Osteocyte (in vitro differentiated cells): ENCODE measurements around the gene LIN54. TPM values are rescaled to one million over a fixed set of nuclear protein-coding genes. Genes with fewer than 3 reads are reported as not detected.
A peak's percentile ranks its signal among the peaks of the same experiment; 100 is the strongest.

Experiments
- DNase-seq: peaks from one replicate; pipeline ENCODE4 v3.0.0; 2021; ENCODE audit warnings: mixed read lengths; ENCODE audit not compliant: unreplicated experiment; ENCODE audit errors: extremely low spot score
- H3K27ac Mint-ChIP-seq: one replicate; pipeline ENCODE4 v1.8.0; 2021; ENCODE audit warnings: mild to moderate bottlenecking, mixed read lengths; ENCODE audit not compliant: unreplicated experiment
- H3K27me3 Mint-ChIP-seq: one replicate; pipeline ENCODE4 v1.8.0; 2021; ENCODE audit warnings: mixed read lengths; ENCODE audit not compliant: unreplicated experiment
- H3K36me3 Mint-ChIP-seq: one replicate; pipeline ENCODE4 v1.8.0; 2021; ENCODE audit warnings: mixed read lengths; ENCODE audit not compliant: unreplicated experiment
- H3K4me1 Mint-ChIP-seq: one replicate; pipeline ENCODE4 v1.8.0; 2021; ENCODE audit warnings: mixed read lengths; ENCODE audit not compliant: unreplicated experiment
- H3K4me3 Mint-ChIP-seq: one replicate; pipeline ENCODE4 v1.8.0; 2021; ENCODE audit warnings: mild to moderate bottlenecking, moderate library complexity, mixed read lengths; ENCODE audit not compliant: unreplicated experiment
- H3K9me3 Mint-ChIP-seq: one replicate; pipeline ENCODE4 v1.8.0; 2021; ENCODE audit warnings: mixed read lengths; ENCODE audit not compliant: unreplicated experiment
- CTCF ChIP-seq: fragments of 200-600 bp; sonication (generic); IDR thresholded peaks from 2 replicates; pipeline ENCODE4 v1.5.0; 2021; ENCODE audit warnings: antibody characterized with exemption, mild to moderate bottlenecking, moderate library complexity
- total RNA-seq: library from RNA; stranded (reverse); gene quantifications from 2 replicates; pipeline ENCODE4 v1.2.1, GENCODE V29; 2021

LIN54 gene
- total RNA-seq, 1 donor from 2014 or later: 12.6 TPM

GRCh38 chr4:82905205-82905604 is 105.4 kb downstream of the LIN54 start:
- no peak overlapping the region for H3K27ac Mint-ChIP-seq
- peaks cover 8% of the 10 kb centered on the region for H3K4me1 Mint-ChIP-seq
- H3K9me3 Mint-ChIP-seq: no peaks in the 10 kb centered on the region
- no peaks in the 10 kb centered on the region for H3K27me3 Mint-ChIP-seq
- H3K4me3 Mint-ChIP-seq: no peak overlapping the region
- DNase-seq: no peak
- no peak for TF ChIP-seq CTCF
- H3K36me3 Mint-ChIP-seq: peaks cover 11% of the 10 kb centered on the region

- H3K27me3 Mint-ChIP-seq: no peaks in the 10 kb centered on the region
- H3K27ac Mint-ChIP-seq: no peak overlapping the region
- no peak for DNase-seq
- H3K4me1 Mint-ChIP-seq: peaks cover 15% of the 10 kb centered on the region
- TF ChIP-seq CTCF: no peak
- H3K9me3 Mint-ChIP-seq: no peaks in the 10 kb centered on the region
- H3K4me3 Mint-ChIP-seq: no peak overlapping the region
- peaks cover 11% of the 10 kb centered on the region for H3K36me3 Mint-ChIP-seq
Measured at GRCh38 chr4:82903737-82904136, 106.9 kb downstream of the LIN54 start.

- Mint-ChIP-seq H3K4me1 (peaks cover 34% of the 10 kb centered on the region), H3K27me3 (no peaks in the 10 kb centered on the region), H3K36me3 (peaks cover 5% of the 10 kb centered on the region), H3K9me3 (no peaks in the 10 kb centered on the region), H3K4me3 (no peak overlapping the region), H3K27ac (no peak overlapping the region)
- no peak for DNase-seq
- TF ChIP-seq CTCF: no peak
Measured at GRCh38 chr4:82901183-82901718, 109.4 kb downstream of the LIN54 start.

GRCh38 chr4:82900411-82901182 is 110.0 kb downstream of the LIN54 start, which contains the start of gene THAP9:
TSS of gene THAP9 (plus strand) at chr4:82900735. CDS start at chr4:82900803, 68 bp downstream.
- Mint-ChIP-seq H3K27me3 (no peaks in the 10 kb centered on the region), H3K9me3 (no peaks in the 10 kb centered on the region), H3K4me1 (peaks cover 37% of the 10 kb centered on the region), H3K27ac (no peak within 1 kb of the TSS), H3K4me3 (no peak within 1 kb of the TSS), H3K36me3 (peaks cover 7% of the 10 kb centered on the region)
- no peak for TF ChIP-seq CTCF
- DNase-seq: peak; percentile 99

GRCh38 chr4:82900066-82900410 is 110.6 kb downstream of the LIN54 start:
- peaks cover 33% of the 10 kb centered on the region for H3K4me1 Mint-ChIP-seq
- H3K36me3 Mint-ChIP-seq: peaks cover 9% of the 10 kb centered on the region
- no peak overlapping the region for H3K4me3 Mint-ChIP-seq
- H3K9me3 Mint-ChIP-seq: no peaks in the 10 kb centered on the region
- TF ChIP-seq CTCF: no peak
- H3K27ac Mint-ChIP-seq: no peak overlapping the region
- H3K27me3 Mint-ChIP-seq: no peaks in the 10 kb centered on the region
- DNase-seq: no peak
